Stimulated activated CD4-positive, alpha-beta T cell treated with anti-CD3 and anti-CD28 coated beads, Interleukin-4, amount 100 ng/mL, for 1 hour (primary cell): ENCODE data around the gene KDSR.

Source experiments
- DNase-seq: peaks from one replicate; pipeline ENCODE4 v3.0.0-alpha.2; 2020

Gene KDSR

DNA sequence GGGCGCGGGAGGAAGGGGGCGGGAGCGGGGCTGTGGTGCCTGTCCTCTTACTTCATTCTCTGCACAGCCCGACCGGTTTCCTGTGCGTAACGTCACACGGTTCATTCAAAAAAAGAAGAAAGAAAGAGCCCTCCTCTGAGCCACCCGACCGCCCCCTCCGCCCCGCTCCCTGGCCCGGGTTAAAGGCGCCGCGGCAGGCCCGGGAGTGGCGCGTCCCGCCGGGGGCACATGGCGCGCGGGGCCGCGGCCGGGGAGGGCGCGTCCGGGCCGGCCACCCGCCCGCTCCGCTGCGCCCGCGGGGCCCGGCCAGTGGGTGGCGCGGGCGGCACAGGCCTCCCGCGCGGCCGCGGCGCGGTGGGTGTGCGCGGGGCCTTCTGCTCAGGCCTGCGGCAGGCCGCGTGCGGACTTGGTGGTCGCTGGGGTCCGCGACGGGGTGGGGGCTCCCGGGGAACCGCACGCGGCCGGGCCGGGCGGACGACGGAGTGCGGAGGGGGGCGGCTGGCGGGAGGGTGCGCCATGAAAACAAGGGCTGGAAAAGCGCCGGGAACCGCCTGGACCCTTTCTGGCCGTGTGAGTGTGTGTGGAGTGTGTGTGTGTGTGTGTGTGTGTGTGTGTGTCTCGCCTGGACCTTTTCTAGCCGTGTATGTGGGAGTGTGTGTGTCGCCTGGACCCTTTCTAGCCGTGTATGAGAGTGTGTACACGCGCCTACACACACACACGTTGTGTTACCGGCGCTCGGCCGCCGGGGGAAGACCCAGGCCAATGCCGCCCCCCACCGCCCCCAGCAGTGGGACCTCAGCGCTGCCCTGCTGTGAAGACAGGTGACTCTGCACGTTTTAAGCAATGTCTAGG is 46.7 kb downstream of the KDSR start:
- DNase-seq, result peak; percentile 85

DNA sequence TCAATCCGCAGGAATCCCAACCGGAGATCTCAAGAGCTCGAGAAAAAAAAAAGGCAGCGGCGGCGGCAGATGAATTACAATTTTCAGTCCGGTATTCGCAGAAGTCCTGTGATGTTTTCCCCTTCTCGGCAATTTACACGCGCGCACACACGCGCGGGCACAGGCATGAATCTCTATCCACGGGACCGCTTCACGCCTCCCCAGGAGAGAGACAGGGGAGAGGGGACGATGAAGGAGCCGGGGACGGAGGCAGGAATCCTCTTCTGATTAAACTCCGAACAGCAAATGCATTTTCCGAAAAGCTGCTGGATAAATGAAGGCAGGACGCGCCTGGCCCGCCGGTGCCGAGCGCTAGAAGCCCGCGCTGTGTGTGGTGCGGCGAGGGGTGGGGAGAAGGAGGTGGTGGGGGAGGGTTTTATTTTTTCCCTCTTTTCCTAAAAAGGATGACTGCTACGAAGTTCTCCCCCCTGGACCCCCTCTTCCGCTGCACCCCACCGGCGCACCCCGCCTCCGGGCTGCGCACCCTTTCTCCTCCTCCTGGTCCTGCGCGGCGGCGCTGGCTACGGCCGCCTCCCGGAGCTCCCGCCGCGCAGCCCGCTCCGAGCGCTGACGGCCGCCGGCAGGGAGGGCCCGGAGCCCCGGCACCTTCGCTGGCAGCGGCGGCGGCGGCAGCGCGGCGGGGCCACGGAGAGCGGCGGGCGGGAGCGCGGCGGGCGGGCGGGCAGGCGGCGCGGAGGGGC is 47.5 kb downstream of the KDSR start, which contains the start of gene BCL2:
BCL2 (minus strand) TSS at position 387 of the 740 bp plus-strand sequence.
- DNase-seq, result no peak

DNA sequence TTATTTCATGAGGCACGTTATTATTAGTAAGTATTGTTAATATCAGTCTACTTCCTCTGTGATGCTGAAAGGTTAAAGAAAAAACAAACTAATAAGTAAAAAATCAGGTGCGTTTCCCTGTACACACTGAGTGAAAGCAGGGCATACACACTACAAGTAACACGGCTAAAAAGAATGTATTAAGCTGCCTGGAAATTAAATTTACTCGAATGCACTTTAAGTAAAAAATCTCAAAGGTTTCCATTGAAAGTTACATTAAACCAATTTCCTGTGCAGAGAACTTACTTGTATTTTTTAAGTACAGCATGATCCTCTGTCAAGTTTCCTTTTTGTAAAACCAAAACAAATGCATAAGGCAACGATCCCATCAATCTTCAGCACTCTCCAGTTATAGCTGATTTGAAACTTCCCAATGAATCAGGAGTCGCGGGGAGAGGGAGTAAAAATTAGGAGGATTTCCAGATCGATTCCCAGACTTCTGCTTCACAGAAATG is 48.1 kb downstream of the KDSR start:
- DNase-seq, result no peak

DNA sequence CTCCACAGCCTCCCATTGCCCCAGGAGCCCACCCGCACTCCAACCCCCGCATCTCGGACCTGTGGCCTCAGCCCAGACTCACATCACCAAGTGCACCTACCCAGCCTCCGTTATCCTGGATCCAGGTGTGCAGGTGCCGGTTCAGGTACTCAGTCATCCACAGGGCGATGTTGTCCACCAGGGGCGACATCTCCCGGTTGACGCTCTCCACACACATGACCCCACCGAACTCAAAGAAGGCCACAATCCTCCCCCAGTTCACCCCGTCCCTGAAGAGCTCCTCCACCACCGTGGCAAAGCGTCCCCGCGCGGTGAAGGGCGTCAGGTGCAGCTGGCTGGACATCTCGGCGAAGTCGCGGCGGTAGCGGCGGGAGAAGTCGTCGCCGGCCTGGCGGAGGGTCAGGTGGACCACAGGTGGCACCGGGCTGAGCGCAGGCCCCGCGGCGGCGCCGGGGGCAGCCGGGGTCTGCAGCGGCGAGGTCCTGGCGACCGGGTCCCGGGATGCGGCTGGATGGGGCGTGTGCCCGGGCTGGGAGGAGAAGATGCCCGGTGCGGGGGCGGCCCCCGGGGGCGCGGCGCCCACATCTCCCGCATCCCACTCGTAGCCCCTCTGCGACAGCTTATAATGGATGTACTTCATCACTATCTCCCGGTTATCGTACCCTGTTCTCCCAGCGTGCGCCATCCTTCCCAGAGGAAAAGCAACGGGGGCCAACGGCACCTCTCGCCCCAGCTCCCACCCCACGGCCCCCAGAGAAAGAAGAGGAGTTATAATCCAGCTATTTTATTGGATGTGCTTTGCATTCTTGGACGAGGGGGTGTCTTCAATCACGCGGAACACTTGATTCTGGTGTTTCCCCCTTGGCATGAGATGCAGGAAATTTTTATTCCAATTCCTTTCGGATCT is 48.8 kb downstream of the KDSR start:
- DNase-seq, result peak; percentile 84

- DNase-seq, result no peak
Measured at GRCh38 chr18:63317556-63317946, 49.5 kb downstream of the KDSR start.

GRCh38 chr18:63316612-63317555 is 50.1 kb downstream of the KDSR start:
- no peak for DNase-seq

DNA sequence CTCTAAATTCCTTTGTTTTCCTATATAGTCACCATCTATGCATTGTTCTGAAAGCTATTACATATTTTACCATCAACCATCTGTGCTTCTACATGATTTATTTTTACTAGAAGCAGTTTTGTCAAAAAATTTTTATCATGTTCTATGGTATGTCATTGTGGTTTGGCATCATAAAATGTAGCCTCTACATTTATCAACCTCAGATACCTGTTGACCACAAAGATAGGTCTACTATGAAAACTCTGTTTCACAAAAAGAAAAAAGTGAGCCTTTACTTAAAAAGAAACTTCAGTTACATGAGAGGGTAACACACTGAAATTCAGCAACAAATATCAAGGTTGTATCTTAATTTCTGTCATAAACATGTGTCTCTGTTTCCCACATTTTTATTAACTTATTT is 51.1 kb downstream of the KDSR start:
- DNase-seq, result no peak

- no peak for DNase-seq
Measured at GRCh38 chr18:63315131-63315662, 51.8 kb downstream of the KDSR start.

- DNase-seq, result no peak
Measured at GRCh38 chr18:63314062-63314790, 52.8 kb downstream of the KDSR start.

- no peak for DNase-seq
Measured at GRCh38 chr18:63313396-63313917, 53.5 kb downstream of the KDSR start.

DNA sequence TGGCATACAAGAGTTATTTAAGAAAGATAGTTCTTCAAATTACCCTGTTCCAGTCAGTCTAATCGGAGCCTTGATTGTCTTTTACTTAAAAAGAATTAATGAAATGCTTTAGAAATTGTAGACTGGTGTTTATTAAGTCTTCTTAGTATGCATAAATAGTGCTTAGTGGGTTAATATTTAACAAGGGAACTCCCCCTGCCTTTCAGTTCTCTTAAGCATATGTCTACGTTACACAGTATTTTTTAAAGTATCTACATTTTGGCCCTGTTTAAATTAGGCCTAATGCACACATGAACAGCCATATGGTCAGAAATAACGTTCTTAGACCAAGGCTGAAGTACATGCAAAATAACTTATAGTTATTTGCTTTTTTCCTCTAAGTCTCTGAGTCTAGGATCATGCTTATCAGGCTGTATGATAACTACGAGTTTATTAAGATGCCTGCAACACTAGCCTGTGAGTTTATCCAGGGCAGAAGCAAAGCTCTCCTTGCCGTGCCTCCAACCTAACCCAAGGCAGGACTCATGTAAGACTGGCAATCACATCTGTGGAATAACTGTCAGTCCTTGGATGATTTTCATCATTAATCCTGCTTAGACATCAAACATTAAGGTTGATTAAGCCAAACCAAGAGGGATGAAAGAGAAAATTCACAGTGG is 54.1 kb downstream of the KDSR start:
- no peak for DNase-seq

- DNase-seq, result no peak
Measured at GRCh38 chr18:63312019-63312409, 55.0 kb downstream of the KDSR start.

GRCh38 chr18:63311118-63312018 is 55.6 kb downstream of the KDSR start:
- no peak for DNase-seq

GRCh38 chr18:63309422-63309821 is 57.6 kb downstream of the KDSR start:
- no peak for DNase-seq

DNA sequence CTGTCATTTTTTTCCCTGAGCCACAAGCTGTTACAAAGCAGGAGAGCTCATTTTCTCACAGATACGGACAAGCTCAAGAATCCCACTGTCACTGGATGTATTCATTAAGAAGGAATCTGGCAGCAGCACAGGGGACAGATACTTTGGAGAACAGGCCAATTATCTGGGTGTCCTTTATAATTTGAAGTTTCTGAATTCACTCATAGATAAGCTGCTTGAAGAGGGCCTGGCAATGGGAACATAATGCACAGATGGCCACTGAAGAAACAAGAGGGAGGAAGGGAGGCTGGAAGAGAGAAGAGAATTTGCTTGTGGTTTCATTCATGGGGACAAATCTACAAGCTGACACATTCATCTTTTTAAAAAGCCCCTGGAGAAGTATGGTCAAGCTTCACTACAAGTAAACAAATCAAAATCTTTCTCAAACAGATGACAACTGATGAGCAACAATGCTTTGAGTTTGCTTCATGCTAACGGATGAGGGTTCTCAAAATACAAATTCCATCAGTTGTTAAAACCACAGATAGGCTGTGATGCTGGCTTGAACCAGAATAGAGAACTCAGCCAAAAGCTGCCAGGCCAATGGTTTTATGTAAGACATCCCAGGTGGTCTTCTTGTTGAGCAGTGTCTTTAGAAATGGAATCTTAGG is 59.3 kb downstream of the KDSR start:
- no peak for DNase-seq

DNA sequence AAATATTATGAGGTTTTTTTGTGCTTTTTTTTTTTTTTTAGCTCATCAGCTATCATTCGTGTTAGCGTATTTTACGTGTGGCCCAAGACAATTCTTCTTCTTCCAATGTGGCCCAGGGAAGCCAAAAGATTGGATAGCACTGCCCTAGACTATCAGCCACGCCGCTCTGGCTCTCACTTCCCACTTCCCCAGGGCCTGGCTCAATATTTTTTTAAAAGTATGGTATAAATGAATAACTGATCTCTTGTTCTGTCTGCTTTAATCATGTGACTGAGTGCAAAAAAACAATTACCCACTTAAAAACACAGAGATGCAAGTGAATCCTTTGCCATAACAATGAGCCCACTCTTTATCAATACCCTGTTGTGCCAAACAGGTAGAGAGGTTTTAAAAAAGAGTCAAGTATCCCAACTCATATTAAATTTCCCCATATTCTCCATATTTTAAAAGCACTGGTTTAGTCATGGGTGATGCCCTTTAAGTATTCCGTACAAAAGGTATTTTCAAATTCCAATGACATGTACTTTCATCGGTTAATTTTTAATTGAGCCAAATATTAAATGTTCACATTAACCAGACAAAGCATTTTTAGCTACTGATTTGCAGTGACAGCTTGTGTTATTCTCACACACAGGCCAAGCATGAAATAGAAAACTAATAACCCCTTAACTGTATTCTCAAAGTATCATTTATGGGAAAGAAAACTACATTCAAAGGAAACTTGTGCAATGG is 60.0 kb downstream of the KDSR start:
- DNase-seq, result no peak

GRCh38 chr18:63306249-63306648 is 60.8 kb downstream of the KDSR start:
- DNase-seq, result no peak

DNA sequence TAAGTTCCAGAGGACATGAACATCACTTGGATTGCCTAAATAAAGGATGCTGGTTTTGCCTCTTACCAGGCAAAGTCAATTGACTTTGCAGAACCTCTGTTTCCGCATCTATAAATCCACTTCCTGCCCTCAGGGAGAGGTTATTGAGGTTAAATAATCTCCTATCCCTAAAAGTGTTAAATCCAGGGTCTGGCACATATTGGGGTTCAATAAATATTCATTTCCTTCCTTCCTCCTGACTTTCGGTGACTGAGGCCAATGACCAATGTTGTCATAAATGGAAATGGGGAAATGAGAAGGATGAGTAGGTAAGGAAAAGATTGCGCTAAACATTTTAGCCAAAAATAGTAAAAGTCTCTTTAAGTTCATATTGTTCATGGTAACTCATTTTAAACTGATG is 63.5 kb downstream of the KDSR start:
- DNase-seq, result no peak
